GM23338 (cell line): ENCODE results near the gene KIAA1217.

Experiments
- CTCF ChIP-seq, 2 experiments: fragments of 200-600 bp in 1 of 2; sonication (generic) in 1 of 2; conservative IDR thresholded peaks; 2 replicates each; pipeline versions ENCODE4 v1.5.1 to v1.6.1; 2016 to 2017; ENCODE audit warnings: antibody characterized with exemption in 2 of 2, low read depth in 2 of 2, mild to moderate bottlenecking in 2 of 2, moderate library complexity in 1 of 2
- EZH2 ChIP-seq: fragments of 200-600 bp; sonication (generic); IDR thresholded peaks from one replicate; pipeline ENCODE4 v1.8.0; 2017; ENCODE audit warnings: antibody characterized with exemption, mild to moderate bottlenecking, low read depth; ENCODE audit not compliant: unreplicated experiment
- EZH2phosphoT487 ChIP-seq: fragments of 200-600 bp; sonication (generic); IDR thresholded peaks from one replicate; pipeline ENCODE4 v1.8.1; 2018; ENCODE audit warnings: antibody characterized with exemption; ENCODE audit not compliant: unreplicated experiment

DNA sequence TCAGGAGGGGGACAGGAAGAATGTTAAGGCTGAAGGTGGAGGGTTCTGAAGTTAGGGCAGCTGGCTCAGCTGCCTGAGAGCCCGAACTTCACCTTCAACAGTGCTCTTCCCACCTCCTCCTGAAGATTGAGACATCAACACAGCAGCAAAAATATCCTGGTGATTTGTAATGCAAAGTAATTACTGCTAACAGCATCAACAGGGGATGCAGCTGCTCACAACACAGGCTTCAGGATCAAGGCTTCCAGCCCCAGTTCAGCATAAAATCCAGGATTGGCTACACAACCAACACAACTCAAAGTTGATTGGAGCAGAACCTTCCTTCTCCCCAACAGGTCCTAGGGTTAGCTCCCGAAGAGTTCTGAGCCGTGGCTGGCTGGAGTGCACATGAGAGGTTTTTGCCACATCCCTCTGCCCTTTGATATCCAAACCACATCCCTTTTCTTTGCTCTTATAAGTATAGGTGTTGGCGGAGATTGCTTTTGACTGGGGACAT lies 242.4 kb downstream of the KIAA1217 start:
- TF ChIP-seq EZH2phosphoT487: no peak
- TF ChIP-seq CTCF (conservative IDR thresholded peaks at IDR 0.05; ENCODE audit: low read depth in 2 of 2): no peak
- no peak for TF ChIP-seq EZH2
